Breast epithelium (tissue), 4 donors: ENCODE results near the gene ZFYVE9. TPM values are rescaled to one million over a fixed set of nuclear protein-coding genes. Genes with fewer than 3 reads are reported as not detected.
"Not testable (repeated sequence)": the region's sequence is repeated elsewhere in the genome, so short reads cannot be mapped to it uniquely, and the experiment has no call there.

Experiments
- DNase-seq, 2 donors: peaks; one replicate each; pipeline ENCODE4 v3.0.0-alpha.2; 2019; ENCODE audit warnings: low spot score in 2 of 2
- H3K27ac ChIP-seq, 2 donors: fragments of 200-600 bp; sonication (generic) in 1 of 2; one replicate each; pipeline ENCODE4 v1.5.1; 2016 to 2019; ENCODE audit warnings: mild to moderate bottlenecking in 1 of 2
- H3K27me3 ChIP-seq, 2 donors: fragments of 200-600 bp; sonication (generic) in 1 of 2; one replicate each; pipeline versions ENCODE4 v1.5.1 to v1.6.0; 2017 to 2019; ENCODE audit warnings: control low read depth in 1 of 2, mild to moderate bottlenecking in 1 of 2
- H3K36me3 ChIP-seq: fragments of 200-600 bp; one replicate; pipeline ENCODE4 v1.5.1; 2019
- H3K4me1 ChIP-seq, 2 donors: fragments of 200-600 bp; sonication (generic); one replicate each; pipeline ENCODE4 v1.5.1; 2016 to 2019; ENCODE audit warnings: control low read depth in 1 of 2
- H3K4me3 ChIP-seq, 3 donors: fragments of 200-600 bp; sonication (generic); 1 replicate in 2 of 3; 2 replicates in 1 of 3; pipeline ENCODE4 v1.5.1; 2016 to 2019; ENCODE audit warnings: mild to moderate bottlenecking in 3 of 3, moderate library complexity in 2 of 3
- H3K9me3 ChIP-seq, 2 donors: fragments of 200-600 bp; sonication (generic) in 1 of 2; one replicate each; pipeline ENCODE4 v1.5.1; 2016 to 2019; ENCODE audit warnings: control low read depth in 1 of 2
- POLR2A ChIP-seq: fragments of 450-650 bp; IDR thresholded peaks from one replicate; pipeline ENCODE4 v1.6.1; 2016; ENCODE audit warnings: antibody characterized with exemption, mild to moderate bottlenecking, moderate library complexity
- POLR2AphosphoS5 ChIP-seq, 3 donors: sonication (generic); formaldehyde crosslinking; IDR thresholded peaks; one replicate each; pipeline ENCODE4 v1.6.1; 2017; ENCODE audit warnings: antibody characterized with exemption in 3 of 3
- intact Hi-C: fragments of 100-400 bp; cut with DNase I; formaldehyde crosslinking; loops from one replicate; pipeline ENCODE4 v1.15.1; 2023; ENCODE audit warnings: low total_unique reads
- total RNA-seq, 3 donors: library from RNA; depleted of rRNA; stranded (reverse); fragments of >200 nt; gene quantifications; one replicate each; pipeline ENCODE4 v1.1.0, GENCODE V29; 2016
- TF ChIP-seq, protein P1 (sequence below), 3 donors: fragments of 450-650 bp; IDR thresholded peaks; one replicate each; pipeline ENCODE4 v1.5.1; 2016 to 2017; ENCODE audit warnings: antibody characterized with exemption in 3 of 3, mild to moderate bottlenecking in 3 of 3, moderate library complexity in 3 of 3

ZFYVE9 gene
- total RNA-seq, 3 donors from 2014 or later = 31.1 to 44.3 (median 32.8) TPM

DNA sequence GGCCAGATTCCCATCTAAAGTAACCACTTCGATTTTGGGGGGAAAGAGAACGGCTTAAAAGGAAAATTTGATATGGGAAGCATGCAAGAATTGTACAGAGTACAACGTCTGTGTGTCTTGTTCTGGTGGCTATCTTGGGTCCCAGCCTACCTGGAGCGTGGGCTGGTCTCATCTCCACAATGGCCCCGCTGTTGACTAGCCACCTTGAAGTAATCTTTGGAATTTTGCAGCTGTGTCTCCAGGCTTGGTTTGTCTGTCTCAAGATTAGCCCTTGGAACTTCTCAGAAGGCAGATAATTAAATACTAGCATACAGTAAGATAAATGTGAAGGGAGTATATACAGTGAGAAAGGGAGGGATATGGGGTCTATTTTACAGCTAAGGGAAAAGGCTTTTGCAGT is 225.4 kb downstream of the ZFYVE9 start:
- Histone ChIP-seq H3K9me3 (no peaks in the 10 kb centered on the region), H3K36me3 (no peaks in the 10 kb centered on the region), H3K27me3 (no peaks in the 10 kb centered on the region), H3K4me3 (no peak overlapping the region), H3K27ac (no peak overlapping the region), H3K4me1 (peaks cover 7% of the 10 kb centered on the region in 2 donors)
- TF ChIP-seq, protein P1, sequence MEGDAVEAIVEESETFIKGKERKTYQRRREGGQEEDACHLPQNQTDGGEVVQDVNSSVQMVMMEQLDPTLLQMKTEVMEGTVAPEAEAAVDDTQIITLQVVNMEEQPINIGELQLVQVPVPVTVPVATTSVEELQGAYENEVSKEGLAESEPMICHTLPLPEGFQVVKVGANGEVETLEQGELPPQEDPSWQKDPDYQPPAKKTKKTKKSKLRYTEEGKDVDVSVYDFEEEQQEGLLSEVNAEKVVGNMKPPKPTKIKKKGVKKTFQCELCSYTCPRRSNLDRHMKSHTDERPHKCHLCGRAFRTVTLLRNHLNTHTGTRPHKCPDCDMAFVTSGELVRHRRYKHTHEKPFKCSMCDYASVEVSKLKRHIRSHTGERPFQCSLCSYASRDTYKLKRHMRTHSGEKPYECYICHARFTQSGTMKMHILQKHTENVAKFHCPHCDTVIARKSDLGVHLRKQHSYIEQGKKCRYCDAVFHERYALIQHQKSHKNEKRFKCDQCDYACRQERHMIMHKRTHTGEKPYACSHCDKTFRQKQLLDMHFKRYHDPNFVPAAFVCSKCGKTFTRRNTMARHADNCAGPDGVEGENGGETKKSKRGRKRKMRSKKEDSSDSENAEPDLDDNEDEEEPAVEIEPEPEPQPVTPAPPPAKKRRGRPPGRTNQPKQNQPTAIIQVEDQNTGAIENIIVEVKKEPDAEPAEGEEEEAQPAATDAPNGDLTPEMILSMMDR (IDR thresholded peaks at IDR 0.05) = no peak
- TF ChIP-seq POLR2A = no peak
- TF ChIP-seq POLR2AphosphoS5 (IDR thresholded peaks at IDR 0.05) = no peak
- DNase-seq = no peak
- intact Hi-C loops = loop anchor here (10.0 kb wide), 1 partner anchor 1548 kb away; no protein-coding TSS in a partner anchor

DNA sequence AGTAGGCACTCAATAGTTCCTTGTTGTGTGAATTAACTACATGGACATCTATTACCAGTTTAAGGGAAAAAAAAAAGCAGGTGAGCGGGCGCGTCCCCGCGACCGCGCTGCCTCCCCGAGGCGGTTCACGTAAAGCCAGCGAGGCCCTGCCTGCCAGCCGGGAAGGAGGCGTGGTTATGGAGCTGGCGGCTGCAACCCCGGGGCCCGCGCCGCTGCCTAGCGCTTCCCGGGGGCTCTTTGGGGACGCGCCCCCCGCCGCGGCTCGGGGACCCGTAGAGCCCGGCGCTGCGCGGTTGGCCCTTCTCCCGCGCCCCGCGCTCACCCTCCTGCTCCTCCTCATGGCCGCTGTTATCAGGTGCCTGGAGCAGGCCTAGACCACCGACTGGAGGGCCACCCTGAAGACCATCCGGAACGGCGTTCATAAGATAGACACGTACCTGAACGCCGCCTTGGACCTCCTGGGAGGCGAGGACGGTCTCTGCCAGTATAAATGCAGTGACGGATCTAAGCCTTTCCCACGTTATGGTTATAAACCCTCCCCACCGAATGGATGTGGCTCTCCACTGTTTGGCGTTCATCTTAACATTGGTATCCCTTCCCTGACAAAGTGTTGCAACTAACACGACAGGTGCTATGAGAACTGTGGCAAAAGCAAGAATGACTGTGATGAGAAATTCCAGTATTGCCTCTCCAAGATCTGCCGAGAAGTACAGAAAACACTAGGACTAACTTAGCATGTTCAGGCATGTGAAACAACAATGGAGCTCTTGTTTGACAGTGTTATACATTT is 226.7 kb downstream of the ZFYVE9 start:
- Histone ChIP-seq H3K9me3 (no peaks in the 10 kb centered on the region), H3K4me3 (peak overlapping the region; percentile 26 to 73 (median 57)), H3K4me1 (peaks cover 7% of the 10 kb centered on the region in 2 donors), H3K27me3 (no peaks in the 10 kb centered on the region), H3K27ac (peak overlapping the region; percentile 79 to 88), H3K36me3 (no peaks in the 10 kb centered on the region)
- TF ChIP-seq POLR2AphosphoS5 (IDR thresholded peaks at IDR 0.05) = no peak
- TF ChIP-seq, protein P1 (IDR thresholded peaks at IDR 0.05) = no peak
- DNase-seq = no peak
- intact Hi-C loops = loop anchor here (10.0 kb wide), 1 partner anchor 1546 kb away; no protein-coding TSS in a partner anchor

GRCh38 chr1:52369851-52370250 is 228.0 kb downstream of the ZFYVE9 start:
- not testable (repeated sequence) for H3K27me3 ChIP-seq, H3K4me3 ChIP-seq, H3K9me3 ChIP-seq, H3K4me1 ChIP-seq, H3K27ac ChIP-seq, DNase-seq, H3K36me3 ChIP-seq
- intact Hi-C loops = loop anchor here (10.0 kb wide), 1 partner anchor 1545 kb away; no protein-coding TSS in a partner anchor

DNA sequence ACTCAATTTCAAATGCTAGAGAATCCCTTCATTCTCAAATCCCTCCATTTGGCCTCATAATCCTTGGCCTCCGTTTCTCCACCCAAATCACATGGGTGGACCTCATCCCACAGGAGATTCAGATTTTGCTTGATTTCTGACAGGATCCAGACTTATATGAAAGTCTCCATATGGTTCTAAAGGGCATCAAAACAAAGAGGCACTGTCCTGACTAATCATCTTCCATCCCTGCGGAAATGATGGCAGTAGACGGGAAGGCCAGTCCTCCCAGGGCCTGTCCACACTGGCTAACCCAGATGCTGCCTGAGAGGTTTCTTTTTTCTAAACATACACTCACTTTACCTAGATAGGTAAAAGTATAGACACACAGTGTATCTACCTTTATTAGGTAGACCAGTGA is 243.5 kb downstream of the ZFYVE9 start:
- no peak overlapping the region for H3K27ac ChIP-seq
- no peak for DNase-seq
- intact Hi-C loops = no loop called here
- H3K4me1 ChIP-seq = no peaks in the 10 kb centered on the region
- H3K27me3 ChIP-seq = no peaks in the 10 kb centered on the region
- TF ChIP-seq POLR2AphosphoS5 (IDR thresholded peaks at IDR 0.05) = no peak
- TF ChIP-seq, protein P1 (IDR thresholded peaks at IDR 0.05) = no peak
- no peak for TF ChIP-seq POLR2A
- no peaks in the 10 kb centered on the region for H3K36me3 ChIP-seq
- H3K9me3 ChIP-seq = no peaks in the 10 kb centered on the region
- H3K4me3 ChIP-seq = no peak overlapping the region

DNA sequence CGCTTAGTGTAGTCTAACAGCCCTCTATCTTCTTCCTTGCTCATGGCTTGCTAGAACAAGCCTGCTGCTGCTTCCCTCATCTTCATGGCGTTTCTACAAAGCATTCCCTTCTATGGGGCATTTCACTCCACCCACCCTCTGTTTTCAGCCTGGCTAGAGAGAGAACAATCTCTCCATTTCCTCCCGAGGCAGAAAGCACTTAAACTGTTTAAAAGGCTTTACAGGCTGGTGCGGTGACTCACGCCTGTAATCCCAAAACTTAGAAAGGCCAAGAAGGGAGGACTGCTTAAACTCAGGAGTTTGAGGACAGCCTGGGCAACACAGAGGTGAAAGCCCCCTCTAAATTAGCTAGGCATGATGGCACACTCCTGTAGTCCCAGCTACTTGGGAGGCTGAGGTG is 244.6 kb downstream of the ZFYVE9 start:
- H3K9me3 ChIP-seq = no peaks in the 10 kb centered on the region
- no peak for DNase-seq
- no peaks in the 10 kb centered on the region for H3K4me1 ChIP-seq
- TF ChIP-seq, protein P1 (IDR thresholded peaks at IDR 0.05) = no peak
- no peak for TF ChIP-seq POLR2A
- no peak overlapping the region for H3K4me3 ChIP-seq
- no peaks in the 10 kb centered on the region for H3K27me3 ChIP-seq
- intact Hi-C loops = no loop called here
- no peak overlapping the region for H3K27ac ChIP-seq
- no peaks in the 10 kb centered on the region for H3K36me3 ChIP-seq
